Spleen (tissue), 7 donors: Measurements from ENCODE around the gene MRPS22.

Source experiments
- POLR2A ChIP-seq, 3 donors: fragments of 450-650 bp; IDR thresholded peaks; one replicate each; pipeline ENCODE4 v1.5.1; 2017; ENCODE audit warnings: antibody characterized with exemption in 3 of 3, mild to moderate bottlenecking in 1 of 3
- TF ChIP-seq, protein P1 (sequence below), 11 experiments: fragments of 200-600 bp in 7 of 11; fragments of 450-650 bp in 4 of 11; sonication (generic) in 4 of 11; IDR thresholded peaks in 8 of 11; conservative IDR thresholded peaks in 3 of 11; 1 replicate in 7 of 11; 2 replicates in 4 of 11; pipeline versions ENCODE4 v1.4.0 to v1.8.0; 2016 to 2021; ENCODE audit warnings: antibody characterized with exemption in 11 of 11, inconsistent platforms in 4 of 11, mild to moderate bottlenecking in 1 of 11
- donor health status: DM: no; HTN: no; CAD: no; lungs with moderate emphysema.
- donor health status: DM: no; HTN: no; CAD: no.
- donor health status: DM: no; HTN: no; CAD: no.

DNA sequence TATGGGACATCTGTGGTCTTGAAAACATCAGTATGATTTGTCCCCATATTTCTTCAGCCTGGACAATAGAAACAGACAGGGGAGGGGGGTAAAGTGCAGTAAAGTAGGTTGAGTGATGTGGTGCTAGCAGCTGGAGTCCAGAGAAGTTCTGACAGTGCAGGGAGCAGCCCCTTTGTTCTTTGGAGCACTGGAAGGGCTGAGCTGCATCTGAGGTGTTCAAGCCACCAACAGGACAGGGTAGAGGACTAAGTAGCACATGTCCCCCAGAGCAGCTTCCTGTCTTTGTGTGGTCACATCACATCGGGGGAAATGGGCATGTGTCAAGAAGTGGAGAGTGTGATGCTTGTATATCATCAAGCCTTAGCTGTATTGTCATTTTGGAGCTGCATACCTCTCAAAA, 12.1 kb downstream of the MRPS22 start:
- TF ChIP-seq, protein P1, sequence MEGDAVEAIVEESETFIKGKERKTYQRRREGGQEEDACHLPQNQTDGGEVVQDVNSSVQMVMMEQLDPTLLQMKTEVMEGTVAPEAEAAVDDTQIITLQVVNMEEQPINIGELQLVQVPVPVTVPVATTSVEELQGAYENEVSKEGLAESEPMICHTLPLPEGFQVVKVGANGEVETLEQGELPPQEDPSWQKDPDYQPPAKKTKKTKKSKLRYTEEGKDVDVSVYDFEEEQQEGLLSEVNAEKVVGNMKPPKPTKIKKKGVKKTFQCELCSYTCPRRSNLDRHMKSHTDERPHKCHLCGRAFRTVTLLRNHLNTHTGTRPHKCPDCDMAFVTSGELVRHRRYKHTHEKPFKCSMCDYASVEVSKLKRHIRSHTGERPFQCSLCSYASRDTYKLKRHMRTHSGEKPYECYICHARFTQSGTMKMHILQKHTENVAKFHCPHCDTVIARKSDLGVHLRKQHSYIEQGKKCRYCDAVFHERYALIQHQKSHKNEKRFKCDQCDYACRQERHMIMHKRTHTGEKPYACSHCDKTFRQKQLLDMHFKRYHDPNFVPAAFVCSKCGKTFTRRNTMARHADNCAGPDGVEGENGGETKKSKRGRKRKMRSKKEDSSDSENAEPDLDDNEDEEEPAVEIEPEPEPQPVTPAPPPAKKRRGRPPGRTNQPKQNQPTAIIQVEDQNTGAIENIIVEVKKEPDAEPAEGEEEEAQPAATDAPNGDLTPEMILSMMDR (IDR thresholded peaks at IDR 0.05 in 8 of 11, conservative IDR thresholded peaks at IDR 0.05 in 3 of 11): no peak
- TF ChIP-seq POLR2A (IDR thresholded peaks at IDR 0.05): no peak
